Cardiac fibroblast (primary cell): ENCODE results near the gene HOXC6.

Experiments
- DNase-seq, 2 donors: peaks; one replicate each; pipeline versions ENCODE4 v3.0.0 to v3.0.0-alpha.2; 2010; ENCODE audit warnings: low read depth in 2 of 2
- H3K4me3 ChIP-seq, 2 donors: replicated peaks in 1 of 2; 1 replicate in 1 of 2; 2 replicates in 1 of 2; pipeline ENCODE4 v1.5.1; 2011; ENCODE audit warnings: low read depth in 2 of 2, low read length in 2 of 2, mild to moderate bottlenecking in 2 of 2, moderate library complexity in 1 of 2
- TF ChIP-seq, protein P1 (sequence below): IDR thresholded peaks from one replicate; pipeline ENCODE4 v1.5.1; 2011; ENCODE audit warnings: low read depth, mild to moderate bottlenecking, low read length, inconsistent platforms

HOXC6 gene

DNA sequence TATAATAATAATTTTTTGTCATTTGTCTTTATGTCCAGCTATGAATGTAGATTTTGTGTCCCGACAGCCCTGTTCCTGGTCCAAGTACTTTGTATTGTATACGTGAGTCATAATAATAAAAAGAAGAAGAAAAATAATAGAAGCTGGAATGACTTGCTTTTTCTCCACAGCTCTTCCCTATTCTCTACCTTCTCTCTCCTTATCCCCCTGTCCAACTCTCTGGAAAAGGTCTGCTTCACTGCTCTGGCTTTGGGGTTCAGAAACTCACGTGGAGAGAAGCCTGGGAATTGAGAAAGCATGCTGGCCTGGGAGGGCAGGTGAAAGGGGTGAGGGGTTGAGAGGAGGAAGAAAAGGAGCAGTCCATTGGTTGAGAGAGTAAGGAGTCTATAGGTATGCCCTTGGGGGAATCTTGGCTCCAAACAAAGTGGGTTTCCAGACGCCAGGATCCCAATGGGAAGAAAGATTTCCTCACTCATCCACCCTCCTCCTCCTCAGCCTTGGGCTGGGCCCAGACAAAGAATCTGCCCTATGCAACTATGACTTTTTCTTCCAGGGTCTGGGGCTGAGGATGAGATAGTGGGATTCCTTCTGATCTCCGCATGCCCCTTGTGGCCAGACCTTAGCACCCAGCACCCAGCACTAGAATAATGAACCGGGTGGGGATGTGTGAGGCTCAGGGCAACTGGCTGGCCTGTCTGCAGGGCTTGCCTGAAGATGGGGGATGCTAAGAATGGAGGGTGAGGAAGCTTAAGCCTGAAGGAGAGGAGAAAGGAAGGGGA, 15.4 kb upstream of the HOXC6 start:
- no peak for DNase-seq
- H3K4me3 ChIP-seq = no peak overlapping the region
- TF ChIP-seq, protein P1, sequence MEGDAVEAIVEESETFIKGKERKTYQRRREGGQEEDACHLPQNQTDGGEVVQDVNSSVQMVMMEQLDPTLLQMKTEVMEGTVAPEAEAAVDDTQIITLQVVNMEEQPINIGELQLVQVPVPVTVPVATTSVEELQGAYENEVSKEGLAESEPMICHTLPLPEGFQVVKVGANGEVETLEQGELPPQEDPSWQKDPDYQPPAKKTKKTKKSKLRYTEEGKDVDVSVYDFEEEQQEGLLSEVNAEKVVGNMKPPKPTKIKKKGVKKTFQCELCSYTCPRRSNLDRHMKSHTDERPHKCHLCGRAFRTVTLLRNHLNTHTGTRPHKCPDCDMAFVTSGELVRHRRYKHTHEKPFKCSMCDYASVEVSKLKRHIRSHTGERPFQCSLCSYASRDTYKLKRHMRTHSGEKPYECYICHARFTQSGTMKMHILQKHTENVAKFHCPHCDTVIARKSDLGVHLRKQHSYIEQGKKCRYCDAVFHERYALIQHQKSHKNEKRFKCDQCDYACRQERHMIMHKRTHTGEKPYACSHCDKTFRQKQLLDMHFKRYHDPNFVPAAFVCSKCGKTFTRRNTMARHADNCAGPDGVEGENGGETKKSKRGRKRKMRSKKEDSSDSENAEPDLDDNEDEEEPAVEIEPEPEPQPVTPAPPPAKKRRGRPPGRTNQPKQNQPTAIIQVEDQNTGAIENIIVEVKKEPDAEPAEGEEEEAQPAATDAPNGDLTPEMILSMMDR = no peak

DNA sequence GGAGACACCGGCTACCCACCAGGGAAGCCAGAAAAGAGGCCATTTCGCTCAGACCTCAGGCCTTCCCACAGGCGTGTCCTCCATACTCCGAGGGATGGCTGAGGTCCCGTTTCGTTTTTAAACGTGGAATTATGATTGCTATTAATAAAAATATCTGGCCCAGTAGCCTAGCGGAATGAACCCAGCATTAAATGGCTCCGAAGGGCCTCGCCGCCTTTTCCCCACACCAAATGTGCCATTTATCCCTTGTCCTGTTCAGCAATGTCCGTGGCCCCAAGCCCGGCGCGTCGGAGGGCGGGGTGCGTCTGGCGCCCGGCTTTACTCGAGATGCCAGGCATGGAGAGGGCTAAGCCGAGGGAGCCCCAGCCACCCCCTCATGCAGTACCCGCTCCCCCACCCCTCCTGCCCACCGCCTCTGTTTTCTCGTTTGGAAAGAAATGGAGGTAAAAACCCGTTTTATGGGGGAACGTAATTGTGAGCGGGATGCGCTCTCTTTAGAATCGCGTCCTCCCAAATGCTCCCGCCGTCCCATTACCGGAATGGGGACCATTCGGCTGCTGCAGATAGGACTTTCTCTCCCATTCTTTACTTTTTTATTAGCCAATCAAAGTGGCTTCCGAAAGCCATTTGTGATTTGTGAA, 13.7 kb upstream of the HOXC6 start:
- DNase-seq = no peak
- TF ChIP-seq, protein P1 = no peak
- no peak overlapping the region for H3K4me3 ChIP-seq

DNA sequence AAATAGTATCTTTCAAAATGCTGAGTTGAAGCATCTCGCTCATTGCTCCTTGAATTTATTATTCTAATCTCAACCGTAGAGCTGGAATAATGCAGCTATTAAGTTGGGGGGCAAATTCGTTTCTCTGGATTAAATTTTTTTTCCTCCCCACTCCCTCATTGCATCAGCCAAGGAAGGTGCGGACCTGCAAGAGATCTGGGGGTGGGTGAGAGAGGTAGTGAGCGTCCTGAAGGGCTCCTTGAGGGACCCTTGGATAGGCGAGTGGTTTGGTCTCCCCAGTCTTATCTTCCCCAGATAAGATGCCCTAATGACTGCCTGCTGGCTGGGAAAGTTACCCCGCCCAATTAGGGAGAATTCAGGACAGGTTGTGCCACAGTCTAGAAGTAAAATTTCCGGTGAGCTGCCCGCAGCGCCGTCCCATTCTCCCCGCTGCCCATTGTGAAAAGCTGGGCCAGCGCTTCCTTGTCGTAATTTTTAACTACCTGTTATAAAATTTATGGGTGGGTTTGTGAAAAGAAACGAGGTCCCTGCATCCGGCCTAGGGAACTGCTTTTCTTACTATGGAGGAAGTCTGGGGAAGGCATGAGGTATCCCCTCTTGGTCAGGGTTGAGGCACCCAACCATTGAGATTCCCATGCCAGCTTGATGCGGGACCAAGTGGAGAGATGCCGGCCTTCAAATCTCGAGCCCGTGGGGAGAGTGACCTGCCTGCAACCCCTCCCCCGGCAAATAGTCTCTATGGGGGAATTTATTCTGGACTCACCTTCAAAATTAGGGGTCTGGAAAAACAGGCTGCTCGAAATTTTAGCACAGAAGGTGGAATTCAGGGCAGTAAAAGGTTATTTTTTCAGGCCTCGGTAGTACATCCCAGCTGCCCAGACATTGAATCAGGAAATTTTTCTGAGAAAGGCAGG, 13.0 kb upstream of the HOXC6 start:
- TF ChIP-seq, protein P1 = no peak
- H3K4me3 ChIP-seq = no peak overlapping the region
- no peak for DNase-seq

DNA sequence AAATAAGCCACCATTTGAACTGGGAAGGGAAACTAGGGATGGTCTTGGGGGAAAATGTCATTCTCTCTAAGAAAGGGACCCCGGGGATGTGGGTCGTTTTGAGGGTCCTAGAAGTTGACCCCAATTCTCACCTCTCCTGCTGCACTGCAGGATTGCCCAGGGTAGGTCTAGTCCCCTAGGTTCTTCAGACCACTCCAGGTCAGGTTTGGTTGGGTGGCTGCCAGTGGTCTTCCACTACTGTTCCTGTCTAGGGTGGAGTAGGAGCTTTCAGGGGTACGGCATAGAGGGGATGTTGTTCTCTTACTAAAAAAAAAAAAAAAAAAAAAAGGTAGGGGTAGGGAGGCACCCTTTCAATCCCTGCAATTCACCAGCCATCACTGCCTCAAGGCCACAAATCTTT, 12.2 kb upstream of the HOXC6 start:
- TF ChIP-seq, protein P1 = no peak
- no peak for DNase-seq
- H3K4me3 ChIP-seq = no peak overlapping the region

DNA sequence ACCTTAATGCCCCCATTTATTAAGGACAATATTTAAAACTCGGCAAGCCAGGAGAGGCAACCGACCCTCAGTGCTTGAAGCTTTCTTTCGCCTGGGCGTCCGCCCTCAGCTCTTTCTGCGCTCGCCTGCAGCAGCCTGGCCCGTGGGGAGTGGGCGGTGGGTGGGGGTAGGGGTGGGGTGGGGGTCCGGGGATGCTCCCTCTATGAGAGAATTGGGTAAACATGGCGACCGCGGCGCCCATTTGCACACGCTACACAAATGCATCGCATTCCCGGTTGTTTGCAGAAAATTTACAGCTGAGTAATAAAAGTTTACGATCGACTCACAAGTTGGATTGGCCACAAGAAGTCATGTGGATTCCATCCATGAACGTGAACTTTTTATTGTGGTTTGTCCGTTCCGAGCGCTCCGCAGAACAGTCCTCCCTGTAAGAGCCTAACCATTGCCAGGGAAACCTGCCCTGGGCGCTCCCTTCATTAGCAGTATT, 11.7 kb upstream of the HOXC6 start:
- no peak overlapping the region for H3K4me3 ChIP-seq
- TF ChIP-seq, protein P1 = no peak
- DNase-seq = no peak

DNA sequence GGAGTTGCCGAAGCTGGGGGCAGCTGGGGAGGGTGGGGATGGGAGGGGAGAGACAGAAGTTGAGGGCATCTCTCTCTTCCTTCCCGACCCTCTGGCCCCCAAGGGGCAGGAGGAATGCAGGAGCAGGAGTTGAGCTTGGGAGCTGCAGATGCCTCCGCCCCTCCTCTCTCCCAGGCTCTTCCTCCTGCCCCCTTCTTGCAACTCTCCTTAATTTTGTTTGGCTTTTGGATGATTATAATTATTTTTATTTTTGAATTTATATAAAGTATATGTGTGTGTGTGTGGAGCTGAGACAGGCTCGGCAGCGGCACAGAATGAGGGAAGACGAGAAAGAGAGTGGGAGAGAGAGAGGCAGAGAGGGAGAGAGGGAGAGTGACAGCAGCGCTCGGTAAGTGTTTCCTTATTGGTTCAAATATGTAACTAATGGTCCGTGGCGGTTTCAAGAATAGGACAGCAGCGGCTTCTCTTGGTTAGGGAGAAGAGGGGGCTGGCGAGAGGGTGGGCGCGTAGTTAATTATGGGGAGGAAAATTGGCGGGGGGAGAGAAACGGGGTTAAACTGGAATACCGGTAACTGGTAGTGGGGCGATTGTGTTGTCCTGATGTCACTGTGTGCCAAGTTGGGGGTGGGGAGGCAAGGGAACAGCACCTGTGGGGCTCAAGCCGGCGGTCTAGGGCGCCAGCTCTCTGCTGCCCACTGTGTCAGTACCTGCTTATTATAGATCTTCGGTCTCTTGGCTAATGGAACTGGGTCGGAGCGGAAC, 11.0 kb upstream of the HOXC6 start:
- TF ChIP-seq, protein P1 = no peak
- DNase-seq = no peak
- H3K4me3 ChIP-seq = peak overlapping the region in 1 of 2 donors; percentile 27
